ENCODE data around the gene RANBP10. TPM values are rescaled to one million over a fixed set of nuclear protein-coding genes. Genes with fewer than 3 reads are reported as not detected.

Gene RANBP10
- total and polyA plus RNA-seq, 2 of the 13 experiments (the other 11 are each of a cell fraction or from before 2014, with no cell fraction given), result 9.2 to 22.7 TPM

GRCh38 chr16:67833415-67834241, 27.3 kb upstream of the RANBP10 start (continued):
- TF ChIP-seq ZNF501 (CRISPR knock-in tag; IDR thresholded peaks at IDR 0.05) (peak; percentile 93), DRAP1 (CRISPR knock-in tag; IDR thresholded peaks at IDR 0.05) (peak; percentile 97), POLR2G (IDR thresholded peaks at IDR 0.05; ENCODE audit: low read depth, low read length) (peak; percentile 97), ZNF670 (CRISPR knock-in tag; IDR thresholded peaks at IDR 0.05; ENCODE audit: borderline replicate concordance) (peak; percentile 75; the same call in 1 of the 2 replicates), MED8 (CRISPR knock-in tag; IDR thresholded peaks at IDR 0.05; ENCODE audit: insufficient replicate concordance) (peak; percentile 58), POLR2A (IDR thresholded peaks at IDR 0.05; ENCODE audit: insufficient read depth in 1 of 2, low read depth in 2 of 2, low read length in 2 of 2) (peak; percentile 92 to 99), GABPB1 (CRISPR knock-in tag; IDR thresholded peaks at IDR 0.05) (peak; percentile 90), ZBTB7B (CRISPR knock-in tag; IDR thresholded peaks at IDR 0.05) (0 out of 2 replicates have a peak, but pooled peaks have one; percentile 34), MEF2D (CRISPR knock-in tag; IDR thresholded peaks at IDR 0.05) (peak; percentile 88), CSRNP1 (CRISPR knock-in tag; IDR thresholded peaks at IDR 0.05) (peak; percentile 93), KAT8 (CRISPR knock-in tag; IDR thresholded peaks at IDR 0.05) (peak; percentile 93), ZNF607 (CRISPR knock-in tag; IDR thresholded peaks at IDR 0.05; ENCODE audit: borderline replicate concordance) (peak; percentile 96), ZNF780A (CRISPR knock-in tag; IDR thresholded peaks at IDR 0.05) (peak; percentile 59; the same call in 1 of the 2 replicates), ZNF282 (IDR thresholded peaks at IDR 0.05; ENCODE audit: partially characterized antibody) (no peak), ZNF44 (CRISPR knock-in tag; IDR thresholded peaks at IDR 0.05) (peak; percentile 37; the same call in 1 of the 2 replicates), REST (IDR thresholded peaks at IDR 0.05; ENCODE audit: borderline replicate concordance in 1 of 2, low read depth in 1 of 2, low read length in 2 of 2) (peak in 1 of 2 experiments; percentile 55; a peak in 1 of 4 replicates), ZNF839 (CRISPR knock-in tag; IDR thresholded peaks at IDR 0.05; ENCODE audit: borderline replicate concordance) (peak; percentile 93), ONECUT2 (CRISPR knock-in tag; IDR thresholded peaks at IDR 0.05) (no peak), ZNF724P (CRISPR knock-in tag; IDR thresholded peaks at IDR 0.05; ENCODE audit: borderline replicate concordance) (peak; percentile 47; the same call in 1 of the 2 replicates), ZNF432 (CRISPR knock-in tag; IDR thresholded peaks at IDR 0.05; ENCODE audit: borderline replicate concordance) (no peak), ZBTB43 (CRISPR knock-in tag; conservative IDR thresholded peaks at IDR 0.05) (peak; percentile 70; the same call in 1 of the 2 replicates), REL (CRISPR knock-in tag; conservative IDR thresholded peaks at IDR 0.05) (no peak; the same call in 1 of the 2 replicates), ZNF850 (CRISPR knock-in tag; conservative IDR thresholded peaks at IDR 0.05) (no peak; the same call in 1 of the 2 replicates)

Measured in HepG2 (cell line).